ENCODE data around the gene C10orf143.
"Not testable (repeated sequence)": the region's sequence is repeated elsewhere in the genome, so short reads cannot be mapped to it uniquely, and the experiment has no call there.

Gene C10orf143

GRCh38 chr10:130110246-130111112 is at the start of gene C10orf143:
TSS of gene C10orf143 (minus strand) at chr10:130110830. CDS start at chr10:130110772, 58 bp downstream.
- peak; percentile 88 to 97 (median 96) for DNase-seq

GRCh38 chr10:130159192-130159794 is 48.7 kb upstream of the C10orf143 start:
- DNase-seq: peak in 2 of 3 experiments; percentile 3 to 75

GRCh38 chr10:130146042-130146441 is 35.4 kb upstream of the C10orf143 start:
- DNase-seq: no peak

GRCh38 chr10:130141878-130142277 is 31.2 kb upstream of the C10orf143 start:
- no peak for DNase-seq

- DNase-seq: no peak
Measured at GRCh38 chr10:130141460-130141859, 30.8 kb upstream of the C10orf143 start.

GRCh38 chr10:130141038-130141437 is 30.4 kb upstream of the C10orf143 start:
- no peak for DNase-seq

GRCh38 chr10:130140425-130140824 is 29.8 kb upstream of the C10orf143 start:
- DNase-seq: no peak

GRCh38 chr10:130138479-130138866 is 27.8 kb upstream of the C10orf143 start:
- DNase-seq: peak; percentile 13 to 72 (median 65)

GRCh38 chr10:130137659-130138478 is 27.2 kb upstream of the C10orf143 start:
- peak in 2 of 3 experiments; percentile 5 to 34 for DNase-seq

- DNase-seq: peak in 1 of 3 experiments; percentile 39
Measured at GRCh38 chr10:130137090-130137448, 26.4 kb upstream of the C10orf143 start.

GRCh38 chr10:130136226-130137089 is 25.8 kb upstream of the C10orf143 start, which contains the start of gene GLRX3:
TSS of gene GLRX3 (plus strand) at chr10:130136391. CDS start at chr10:130136421, 30 bp downstream.
- DNase-seq: peak; percentile 74 to 78 (median 77)

- DNase-seq: no peak
Measured at GRCh38 chr10:130135676-130136225, 25.1 kb upstream of the C10orf143 start.

GRCh38 chr10:130128922-130129321 is 18.3 kb upstream of the C10orf143 start:
- no peak for DNase-seq

GRCh38 chr10:130128062-130128781 is 17.6 kb upstream of the C10orf143 start:
- no peak for DNase-seq

GRCh38 chr10:130127364-130128061 is 16.9 kb upstream of the C10orf143 start:
- peak; percentile 45 to 73 (median 53) for DNase-seq

GRCh38 chr10:130121486-130122079 is 11.0 kb upstream of the C10orf143 start:
- peak in 2 of 3 experiments; percentile 0 to 1 for DNase-seq

- DNase-seq: not testable (repeated sequence)
Measured at GRCh38 chr10:130117535-130117934, 6.9 kb upstream of the C10orf143 start.

GRCh38 chr10:130116942-130117341 is 6.3 kb upstream of the C10orf143 start:
- not testable (repeated sequence) for DNase-seq

- no peak for DNase-seq
Measured at GRCh38 chr10:130112821-130113220, 2.2 kb upstream of the C10orf143 start.

- DNase-seq: no peak
Measured at GRCh38 chr10:130111852-130112180, 1.2 kb upstream of the C10orf143 start.
